ENCODE measurements around the gene KCNK15.
A peak's percentile ranks its signal among the peaks of the same experiment; 100 is the strongest.
"Not testable (repeated sequence)": the region's sequence is repeated elsewhere in the genome, so short reads cannot be mapped to it uniquely, and the experiment has no call there.

The KCNK15 gene

GRCh38 chr20:44759595-44759994 is 13.9 kb downstream of the KCNK15 start:
- no peak for DNase-seq

GRCh38 chr20:44761423-44761822 is 15.8 kb downstream of the KCNK15 start:
- no peak for DNase-seq

GRCh38 chr20:44762466-44763140 is 16.9 kb downstream of the KCNK15 start:
- no peak for DNase-seq

GRCh38 chr20:44763798-44764197 is 18.1 kb downstream of the KCNK15 start:
- DNase-seq, result not testable (repeated sequence)

GRCh38 chr20:44765091-44765490 is 19.4 kb downstream of the KCNK15 start:
- DNase-seq, result no peak

DNA sequence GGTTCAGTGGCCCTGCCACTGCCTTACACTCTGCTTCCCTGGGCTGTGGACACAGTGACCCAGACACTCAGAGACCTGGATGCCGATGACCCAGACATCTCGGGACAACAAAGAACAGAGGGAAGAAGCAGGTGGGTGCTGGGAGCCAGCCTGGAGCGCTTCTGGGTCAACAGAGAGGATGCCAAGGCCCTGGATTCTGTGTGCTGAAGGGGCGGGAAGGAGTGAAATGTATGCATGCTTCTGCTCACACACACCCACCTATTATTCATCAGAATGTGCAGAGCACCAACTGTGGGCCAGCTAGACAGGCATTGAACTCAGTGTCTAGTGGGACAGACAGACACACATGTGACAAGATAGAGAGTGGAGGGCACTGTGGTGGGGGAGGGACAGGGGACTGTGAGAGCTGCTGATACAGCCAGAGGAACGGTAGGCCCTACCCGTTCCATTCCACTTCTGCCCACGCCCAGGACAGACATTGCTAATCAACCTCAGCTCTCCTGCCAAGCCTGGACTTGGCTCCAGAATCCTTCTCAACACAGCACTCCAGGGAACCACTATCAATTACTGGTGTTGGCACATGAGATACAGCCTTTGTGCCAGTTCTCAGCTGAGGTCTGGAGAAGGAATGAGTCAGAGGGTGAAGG is 20.2 kb downstream of the KCNK15 start:
- no peak for DNase-seq

DNA sequence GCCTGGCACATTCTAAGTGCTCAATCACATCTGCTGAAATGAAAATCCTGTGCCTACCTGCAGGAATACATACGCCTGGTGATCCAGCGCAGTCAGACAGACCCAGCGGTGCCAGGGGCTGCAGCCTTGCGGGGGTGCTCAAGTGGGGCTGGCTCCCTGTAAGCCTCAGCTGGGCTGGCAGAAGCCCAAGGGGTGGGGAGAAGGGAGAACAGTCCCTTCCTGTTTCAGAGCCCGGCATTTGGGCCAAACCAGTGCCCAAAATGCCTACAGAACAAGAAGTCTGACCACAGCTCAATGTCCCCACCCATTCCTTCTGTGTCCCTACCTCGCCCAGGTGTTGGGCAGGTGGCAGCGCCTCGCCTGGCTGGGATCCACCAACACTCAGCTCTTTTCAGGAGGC is 22.6 kb downstream of the KCNK15 start:
- DNase-seq, result no peak

GRCh38 chr20:44768854-44769480 is 23.3 kb downstream of the KCNK15 start:
- DNase-seq, result no peak

DNA sequence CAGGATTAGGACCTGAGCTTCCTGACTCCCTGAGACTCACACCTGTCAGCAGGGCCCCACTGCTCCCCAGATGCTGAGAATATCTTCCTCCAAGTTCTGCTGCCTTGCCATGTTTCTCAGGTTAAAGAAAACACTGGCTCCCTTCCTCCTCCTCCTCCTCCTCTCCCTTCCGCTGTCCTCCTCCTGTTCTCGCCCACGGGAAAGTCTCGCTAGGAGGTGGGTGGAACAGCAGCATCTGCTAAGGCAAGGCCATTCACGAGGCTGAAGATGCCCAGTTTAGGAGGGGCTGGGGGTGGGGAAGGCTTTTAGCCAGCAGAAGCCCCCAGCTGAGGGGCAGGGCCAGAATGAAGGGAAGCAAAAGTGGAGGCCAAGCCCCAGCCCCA is 23.8 kb downstream of the KCNK15 start:
- no peak for DNase-seq

GRCh38 chr20:44770484-44771171 is 25.0 kb downstream of the KCNK15 start:
- no peak for DNase-seq

- no peak for DNase-seq
Measured at GRCh38 chr20:44771172-44771535, 25.5 kb downstream of the KCNK15 start.

GRCh38 chr20:44772636-44773035 is 27.0 kb downstream of the KCNK15 start:
- no peak for DNase-seq

GRCh38 chr20:44773070-44773829 is 27.6 kb downstream of the KCNK15 start:
- DNase-seq, result no peak

DNA sequence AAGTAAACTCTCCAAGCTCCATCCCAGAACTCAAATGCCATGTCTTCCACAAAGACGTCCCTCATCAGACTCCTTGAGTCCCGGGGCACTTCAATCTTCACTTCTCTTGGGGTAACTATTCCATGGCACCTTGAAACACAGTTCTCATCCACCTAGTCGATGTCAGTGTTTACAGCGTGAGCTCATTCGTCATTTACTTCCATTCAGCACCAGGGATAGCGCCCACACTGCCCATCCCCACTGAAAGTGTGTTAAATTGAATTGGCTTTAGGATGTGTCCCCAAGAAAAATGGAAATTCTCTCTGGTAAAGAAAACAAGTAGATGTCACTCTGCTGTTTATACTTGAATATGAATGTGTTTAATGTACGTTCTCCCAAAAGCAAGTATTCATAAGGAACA is 31.3 kb downstream of the KCNK15 start:
- no peak for DNase-seq

DNA sequence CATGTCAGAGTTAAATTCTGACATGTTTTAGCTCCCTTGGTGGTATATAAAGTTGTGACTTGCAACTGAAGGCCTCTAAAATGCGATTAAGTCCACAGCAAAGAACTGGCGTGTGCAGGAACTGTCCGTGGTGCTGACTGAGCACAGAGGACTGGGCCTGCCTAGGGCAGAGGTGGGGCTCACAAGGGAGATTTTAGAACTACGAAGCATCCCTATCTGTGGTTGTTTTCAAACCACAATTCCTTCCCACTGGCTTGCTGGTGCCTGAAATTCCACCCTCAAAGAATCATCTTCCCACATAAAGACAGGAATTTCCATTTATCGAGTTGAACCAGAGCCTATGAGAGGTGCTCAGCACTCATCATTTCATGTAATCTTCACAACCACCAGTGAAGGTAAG is 34.6 kb downstream of the KCNK15 start:
- peak; percentile 71 for DNase-seq

GRCh38 chr20:44781118-44781517 is 35.5 kb downstream of the KCNK15 start:
- DNase-seq, result no peak

DNA sequence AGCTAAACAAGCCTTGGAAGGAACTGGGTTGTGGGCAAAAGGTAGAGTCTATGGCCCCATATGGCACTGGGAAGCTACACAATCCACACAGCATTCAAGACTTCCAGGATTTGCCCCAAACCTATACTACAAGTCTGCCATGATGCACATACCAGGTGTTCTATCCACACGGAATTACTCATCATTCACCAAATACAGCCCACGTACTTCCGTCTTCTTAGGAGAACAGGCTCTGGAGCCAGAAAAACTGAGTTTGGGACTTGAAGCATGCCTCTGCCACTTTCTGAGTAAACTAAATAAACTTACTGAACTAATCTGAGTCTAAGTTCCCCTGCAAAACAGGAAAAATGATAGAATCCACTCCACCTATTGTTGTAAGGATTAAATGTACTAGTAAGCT is 36.1 kb downstream of the KCNK15 start:
- no peak for DNase-seq

DNA sequence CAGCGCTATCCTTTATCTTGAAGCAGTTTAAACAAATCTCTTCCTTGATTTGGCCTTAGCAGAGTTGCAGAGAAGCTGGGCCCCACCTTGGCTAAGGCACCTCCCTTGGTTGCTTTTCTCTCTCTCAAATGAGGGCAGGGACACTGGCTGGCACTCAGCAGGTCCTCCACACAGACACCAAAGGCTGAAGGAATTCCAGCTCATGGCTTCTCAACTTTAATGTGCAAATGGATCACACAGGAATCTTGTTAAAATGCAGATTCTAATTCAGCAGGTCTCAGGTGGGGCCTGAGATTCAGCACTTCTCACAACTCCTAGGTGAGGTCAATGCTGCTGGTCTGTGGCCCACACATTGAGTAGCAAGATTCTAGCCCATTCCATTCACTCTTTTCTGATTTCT is 39.0 kb downstream of the KCNK15 start:
- DNase-seq, result no peak

- DNase-seq, result no peak
Measured at GRCh38 chr20:44785768-44786167, 40.1 kb downstream of the KCNK15 start.

DNA sequence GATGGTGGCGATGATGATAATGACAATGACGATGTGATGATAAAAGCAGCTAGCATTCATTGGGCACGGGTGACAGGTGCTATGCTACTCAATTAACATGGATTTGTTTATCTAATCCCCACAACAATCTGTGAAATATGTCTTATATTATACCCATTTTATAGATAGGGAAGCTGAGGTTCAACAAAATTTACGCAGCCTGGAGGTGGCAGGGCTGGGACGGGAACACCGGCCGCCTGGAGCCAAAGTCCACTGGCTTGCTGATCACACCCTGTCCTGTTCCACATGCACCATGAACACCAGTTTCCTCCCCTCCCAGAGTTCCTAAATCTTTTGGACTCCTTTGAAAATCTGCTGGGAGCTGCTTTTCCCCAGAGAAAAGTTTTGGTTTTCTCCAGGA is 41.6 kb downstream of the KCNK15 start:
- no peak for DNase-seq

DNA sequence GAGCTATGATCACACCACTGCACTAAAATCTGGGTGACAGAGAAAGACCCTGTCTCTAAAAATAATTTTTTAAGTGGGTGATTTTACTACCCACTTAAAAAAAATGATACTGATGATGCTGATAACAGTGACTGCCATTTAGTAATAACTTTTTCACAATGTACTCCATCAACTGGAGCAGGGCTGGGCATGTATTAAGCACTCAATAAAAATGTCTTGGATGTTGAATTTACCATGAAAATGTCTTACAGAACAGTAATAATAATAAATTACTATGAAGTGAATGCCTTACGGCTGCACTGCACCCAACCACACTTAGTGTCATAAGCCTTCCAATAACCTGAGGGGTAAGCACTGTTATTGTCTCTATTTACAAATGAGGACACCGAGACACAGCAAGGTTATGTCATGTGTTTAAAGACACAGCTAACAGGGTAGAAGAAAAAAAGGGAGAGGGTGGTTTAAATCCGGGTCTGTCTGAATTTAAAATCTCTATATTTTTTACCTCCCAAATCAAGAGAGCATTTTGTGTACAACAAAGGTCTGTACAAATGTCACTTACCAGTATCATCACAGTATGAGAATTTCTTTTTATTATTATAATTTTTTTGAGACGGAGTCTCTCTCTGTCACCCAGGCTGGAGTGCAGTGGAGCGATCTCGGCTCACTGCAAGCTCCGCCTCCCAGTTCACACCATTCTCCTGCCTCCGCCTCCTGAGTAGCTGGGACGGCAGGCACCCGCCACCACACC is 43.2 kb downstream of the KCNK15 start:
- DNase-seq, result no peak

GRCh38 chr20:44790638-44791393 is 45.2 kb downstream of the KCNK15 start:
- no peak for DNase-seq
